Stimulated activated CD4-positive, alpha-beta T cell treated with anti-CD3 and anti-CD28 coated beads, Interleukin-12 subunit alpha, Interleukin-12 subunit beta, amount 100 ng/mL, for 48 hours (primary cell): ENCODE data around the gene PYHIN1.

Source experiments
- DNase-seq, 3 donors: peaks; one replicate each; pipeline ENCODE4 v3.0.0-alpha.2; 2020; ENCODE audit warnings: low read depth in 2 of 3, low spot score in 1 of 3

PYHIN1 gene

DNA sequence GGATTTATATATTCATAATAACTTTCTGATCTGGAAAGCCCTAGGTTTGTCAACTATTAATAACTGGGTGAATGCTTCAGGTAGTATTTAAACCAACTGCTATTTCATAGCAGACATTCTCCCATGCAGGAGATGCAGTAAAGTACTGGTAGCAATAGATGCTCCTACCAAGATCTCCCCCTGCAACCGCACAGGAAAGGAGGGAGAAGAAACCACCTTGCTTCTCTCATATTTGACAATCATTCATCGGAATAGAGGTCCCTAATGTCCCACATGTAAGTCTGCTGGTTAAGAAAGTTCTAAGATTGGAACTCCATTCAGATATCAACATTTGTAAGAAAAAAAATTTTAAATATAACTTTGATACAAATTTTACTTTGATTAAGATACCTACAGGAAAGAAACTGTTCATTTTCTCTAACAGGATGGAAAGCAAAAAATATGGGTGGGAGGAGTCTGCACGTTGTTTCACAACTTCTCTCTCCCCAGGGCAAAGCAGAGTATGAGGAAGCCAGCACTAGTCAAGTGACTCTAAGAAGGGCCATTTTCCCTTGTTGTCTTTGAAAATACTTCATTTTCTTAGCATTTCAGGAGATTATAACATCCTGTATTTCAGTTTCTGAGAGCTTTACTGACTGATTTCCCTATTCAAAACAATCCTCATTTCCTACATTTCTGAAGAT is at the start of gene PYHIN1:
TSS of gene PYHIN1 (plus strand) at position 498 of the 683 bp plus-strand sequence. CDS start 5,359 bp downstream, outside the sequence.
- DNase-seq = no peak

DNA sequence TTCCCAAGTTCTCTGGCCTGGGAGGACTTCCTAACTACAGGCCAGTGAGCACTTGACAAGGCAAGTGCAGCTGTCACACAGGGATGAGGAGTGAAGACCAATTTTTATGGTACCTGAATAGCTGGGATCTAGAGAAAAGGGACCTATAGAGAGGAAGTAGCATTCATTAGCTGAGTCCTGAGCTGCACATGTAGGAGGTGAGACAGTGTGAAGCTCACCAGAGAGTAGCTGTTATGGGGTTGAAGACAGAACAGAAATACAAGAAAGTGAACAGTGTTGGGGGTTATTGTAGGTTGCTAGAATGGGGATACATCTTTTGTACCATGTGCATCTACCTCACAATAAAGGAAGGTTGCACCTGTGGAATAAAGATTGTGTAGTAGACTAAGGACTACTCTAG is 37.7 kb upstream of the PYHIN1 start:
- DNase-seq = no peak

- DNase-seq = no peak
Measured at GRCh38 chr1:158898722-158899121, 32.6 kb upstream of the PYHIN1 start.

DNA sequence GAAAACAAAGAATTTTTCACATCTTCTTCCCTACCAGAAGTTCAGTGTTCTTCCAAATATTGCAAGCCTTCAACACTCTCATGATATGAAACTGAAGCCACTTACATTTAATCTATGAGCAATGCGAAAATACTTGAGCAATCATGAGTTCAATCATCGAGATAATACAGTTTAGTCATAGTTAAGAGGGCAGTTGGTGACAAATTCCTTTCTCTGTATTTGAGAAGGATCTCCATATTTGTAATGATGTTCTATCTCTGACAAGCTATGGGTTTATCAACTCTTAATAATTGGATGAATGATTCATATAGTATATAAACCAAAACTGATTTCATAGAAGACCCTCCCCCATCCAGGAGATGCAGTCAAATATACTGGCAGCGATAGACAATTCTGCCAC is 29.7 kb upstream of the PYHIN1 start:
- DNase-seq = no peak

DNA sequence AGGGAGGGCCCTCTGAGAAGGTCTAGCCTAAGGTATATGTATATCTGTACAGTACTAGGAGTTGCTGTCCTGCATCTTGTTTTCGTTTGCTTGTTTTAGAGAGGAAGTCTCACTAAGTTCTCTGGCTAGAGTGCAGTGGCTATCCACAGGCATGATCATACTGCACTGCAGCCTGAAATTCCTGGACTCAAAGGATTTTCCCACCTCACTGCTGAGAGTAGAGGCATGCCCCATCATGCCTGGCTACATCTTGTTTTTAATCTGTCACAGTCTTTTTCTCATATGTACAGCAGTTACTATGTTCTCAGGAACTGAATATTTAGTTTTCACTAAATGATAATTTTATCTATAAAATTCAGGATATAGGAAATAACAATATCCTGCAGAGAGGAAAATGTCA is 15.3 kb upstream of the PYHIN1 start:
- no peak for DNase-seq

DNA sequence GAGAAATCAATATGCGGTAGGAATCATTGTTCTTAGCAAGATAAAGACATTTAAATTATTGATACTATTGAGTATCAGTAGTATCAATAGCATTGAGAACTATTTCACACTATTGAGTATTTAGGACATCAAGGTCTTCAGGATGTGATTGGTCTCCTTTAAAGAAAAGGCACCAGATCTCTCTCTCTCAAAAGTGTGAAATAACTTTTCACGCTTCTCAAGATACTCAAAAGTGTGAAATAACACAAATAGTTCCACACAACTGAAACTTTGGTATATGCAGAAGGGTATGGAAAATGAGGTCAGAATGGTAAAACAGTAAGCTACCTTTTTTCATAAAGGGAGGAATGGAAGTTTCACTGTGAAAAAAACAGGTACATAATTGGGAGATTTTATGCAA is 6.7 kb upstream of the PYHIN1 start:
- no peak for DNase-seq

DNA sequence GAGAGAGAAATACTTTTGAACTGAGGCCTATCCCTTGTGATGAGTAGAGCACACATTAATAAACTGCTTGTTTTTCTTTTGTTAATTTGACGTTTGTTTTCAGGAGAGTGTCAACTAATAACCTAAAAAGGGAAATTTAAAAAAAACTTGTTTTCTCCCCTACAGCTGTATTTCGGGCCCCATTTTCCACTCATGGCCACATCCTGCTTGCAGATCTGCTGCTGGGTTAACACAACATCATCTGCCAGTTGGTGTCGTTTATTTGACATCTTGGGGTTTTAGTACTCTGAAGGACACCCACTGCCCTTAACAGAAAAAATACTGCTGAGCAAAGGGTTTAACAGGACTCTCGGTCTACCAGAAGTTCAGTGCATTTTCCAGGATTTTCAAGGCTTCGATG is 848 bp upstream of the PYHIN1 start:
- no peak for DNase-seq

DNA sequence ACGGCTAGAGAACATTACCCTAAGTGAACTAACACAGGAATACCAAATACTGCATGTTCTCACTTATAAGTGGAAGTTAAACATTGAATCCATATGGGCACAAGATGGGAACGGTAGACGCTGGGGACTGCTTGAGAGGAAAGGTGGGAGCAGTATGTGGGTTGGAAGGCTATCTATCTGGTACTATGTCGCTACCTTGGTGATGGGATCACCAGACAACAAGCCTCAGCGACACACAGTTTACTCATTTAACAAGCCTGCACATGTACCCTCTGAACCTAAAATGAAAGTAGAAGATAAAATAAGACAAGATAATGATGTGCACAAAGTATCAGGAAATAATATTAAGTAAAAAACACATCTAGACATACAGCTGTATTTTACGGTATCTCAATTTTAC is 819 bp downstream of the PYHIN1 start:
- no peak for DNase-seq

- no peak for DNase-seq
Measured at GRCh38 chr1:158933621-158934020, 2.3 kb downstream of the PYHIN1 start.

GRCh38 chr1:158939180-158939579 is 7.8 kb downstream of the PYHIN1 start:
- no peak for DNase-seq

GRCh38 chr1:158941317-158941716 is 10.0 kb downstream of the PYHIN1 start:
- no peak for DNase-seq

GRCh38 chr1:158942490-158942889 is 11.1 kb downstream of the PYHIN1 start:
- no peak for DNase-seq

DNA sequence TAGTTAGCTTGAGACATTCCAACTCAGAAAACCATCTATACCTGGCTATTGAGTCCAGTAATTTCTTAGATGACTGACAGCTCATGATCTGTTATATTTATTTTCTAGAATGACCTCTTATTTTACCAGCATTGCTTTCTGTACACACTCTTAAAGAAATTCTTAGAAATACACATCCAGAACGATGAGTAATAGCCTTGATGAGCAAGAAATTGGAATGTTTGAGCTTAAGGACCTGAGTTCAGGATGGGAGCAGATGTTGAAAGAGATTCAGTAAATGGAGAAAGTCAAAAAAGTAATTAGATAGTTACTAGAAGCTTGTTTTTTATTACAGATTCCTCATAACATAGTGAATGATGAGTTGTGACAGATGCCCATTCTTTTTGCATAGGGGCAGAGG is 11.7 kb downstream of the PYHIN1 start:
- no peak for DNase-seq

DNA sequence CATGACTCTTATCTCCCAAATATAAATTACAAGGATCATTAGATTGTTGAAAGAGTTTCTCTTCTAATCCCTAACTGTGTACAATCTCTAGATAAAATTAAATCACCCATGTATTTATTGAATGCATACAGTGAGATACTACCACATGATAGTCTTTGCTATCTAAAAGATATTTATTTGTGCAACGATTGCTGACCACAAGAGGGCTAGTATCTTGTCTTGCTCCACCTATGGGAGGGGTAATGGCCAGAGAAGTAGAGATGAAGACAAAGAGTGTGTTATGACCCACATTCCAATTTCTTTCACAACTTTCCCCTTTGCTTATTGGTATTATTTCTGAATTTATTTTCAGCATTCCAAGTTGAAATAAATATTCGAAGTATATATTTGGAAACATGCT is 13.7 kb downstream of the PYHIN1 start:
- DNase-seq = no peak

- DNase-seq = no peak
Measured at GRCh38 chr1:158946785-158947184, 15.4 kb downstream of the PYHIN1 start.

DNA sequence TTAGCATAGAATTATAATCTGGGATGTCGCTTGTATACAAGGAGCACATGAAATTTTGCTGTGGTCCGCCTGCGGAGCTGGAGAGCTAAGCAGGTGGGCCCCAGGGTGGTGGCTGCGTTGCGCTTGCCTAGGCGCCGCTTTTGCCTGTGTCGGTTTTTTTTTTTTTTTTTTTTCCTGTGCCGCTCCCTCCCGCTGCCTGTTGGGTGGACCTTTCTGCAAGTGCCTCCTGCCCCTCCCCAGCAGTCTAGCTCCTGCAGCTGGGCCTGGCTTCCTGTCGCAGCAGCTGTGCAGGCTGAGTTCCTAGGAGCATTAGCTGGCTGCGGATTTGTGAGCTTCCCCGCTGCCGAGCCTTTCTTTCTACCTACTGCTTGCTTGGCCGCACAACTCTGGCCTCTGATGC is 20.6 kb downstream of the PYHIN1 start:
- DNase-seq = no peak

DNA sequence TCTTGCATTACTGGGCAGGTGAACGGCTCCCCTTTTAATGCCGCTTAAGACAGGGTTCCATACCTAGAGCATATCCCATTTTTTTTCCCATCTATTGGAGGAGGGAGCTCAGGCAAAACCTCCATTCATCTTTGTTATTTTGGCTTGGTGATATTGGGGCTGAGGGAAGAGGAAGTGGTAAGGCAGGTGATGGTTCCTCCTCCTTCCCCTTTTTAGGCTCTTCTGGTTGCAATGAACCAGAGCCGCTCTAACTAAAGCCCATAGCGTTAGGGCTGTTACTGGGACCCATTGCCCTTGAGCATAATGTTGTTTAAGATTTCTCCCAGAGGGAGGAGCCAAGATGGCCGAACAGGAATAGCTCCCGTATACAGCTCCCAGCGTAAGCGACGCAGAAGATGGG is 21.1 kb downstream of the PYHIN1 start:
- no peak for DNase-seq

GRCh38 chr1:158961178-158961577 is 29.8 kb downstream of the PYHIN1 start:
- DNase-seq = no peak

DNA sequence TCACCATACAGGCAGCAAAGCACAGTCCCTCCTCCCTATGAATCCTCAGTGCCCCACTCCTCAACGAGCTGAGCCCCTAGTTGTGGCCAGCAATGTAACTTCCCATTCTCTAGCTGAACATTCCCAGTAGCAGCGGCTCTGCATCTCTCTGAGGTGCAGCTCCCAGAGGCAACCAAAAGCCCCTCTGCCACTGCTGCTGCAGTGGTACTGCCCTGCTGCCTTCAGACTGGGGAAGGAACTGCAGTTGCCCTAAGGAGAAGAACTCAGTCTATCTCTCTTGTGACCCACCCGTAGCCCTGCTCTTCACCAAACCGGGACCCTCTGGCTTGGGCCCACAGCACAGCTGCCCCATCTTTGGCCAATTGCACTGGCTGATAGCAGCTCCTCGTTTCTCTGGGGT is 31.6 kb downstream of the PYHIN1 start:
- no peak for DNase-seq

DNA sequence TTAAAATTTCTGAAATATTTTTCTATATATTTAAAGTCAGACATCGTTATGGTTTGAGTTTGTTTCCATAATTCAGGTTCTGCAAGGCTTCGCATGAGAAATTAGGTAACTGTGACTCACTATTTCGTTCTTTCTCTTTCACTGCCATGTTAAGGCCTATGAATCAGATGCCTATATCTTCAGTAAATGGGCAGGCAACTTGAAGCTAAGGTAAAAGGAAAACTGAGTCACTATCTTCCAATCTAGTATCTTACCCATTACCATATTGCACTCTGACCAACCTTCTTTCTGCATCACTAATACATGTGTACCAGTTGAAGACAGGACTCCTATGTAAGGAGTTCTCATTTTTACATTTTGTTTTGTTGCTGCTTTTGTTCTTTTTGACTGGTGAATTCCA is 37.8 kb downstream of the PYHIN1 start:
- DNase-seq = no peak

- DNase-seq = no peak
Measured at GRCh38 chr1:158969855-158970254, 38.5 kb downstream of the PYHIN1 start.

DNA sequence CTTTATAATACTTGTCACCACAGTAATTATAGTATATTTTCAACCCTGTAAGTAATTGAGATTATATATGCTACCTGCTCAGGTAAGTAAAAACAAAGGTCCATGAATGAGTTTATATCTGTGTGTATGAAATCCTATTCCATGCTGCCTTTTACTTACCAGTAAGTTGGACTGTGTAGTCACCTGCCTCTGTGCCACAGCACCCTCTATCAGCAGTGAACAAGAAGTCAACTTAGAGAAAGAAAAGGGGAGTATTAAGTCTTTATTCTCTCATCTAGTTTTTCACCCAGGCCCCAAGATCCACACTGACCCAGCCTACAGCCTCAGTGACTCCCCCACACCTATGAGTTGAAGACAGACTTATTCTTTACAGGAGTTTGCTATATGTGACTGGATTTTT is 41.5 kb downstream of the PYHIN1 start:
- DNase-seq = no peak

DNA sequence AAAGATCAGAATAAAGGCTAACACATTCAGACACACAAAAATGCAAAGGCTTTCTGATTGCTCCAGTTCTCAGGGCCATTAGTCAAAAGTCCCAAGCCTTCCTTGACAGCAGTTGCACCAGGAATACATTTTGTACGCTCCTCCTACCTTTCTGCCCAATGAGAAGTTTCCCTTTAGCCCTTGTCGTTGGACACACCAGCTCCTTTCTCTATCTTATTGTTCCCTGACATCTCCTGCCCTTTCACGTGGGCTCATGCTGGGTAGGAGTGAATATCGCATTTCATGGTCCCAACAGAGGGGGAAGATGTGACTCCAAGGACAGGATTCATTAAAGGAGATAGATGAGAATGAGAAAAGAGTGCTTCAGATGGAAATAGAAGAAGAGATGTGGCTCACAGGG is 44.9 kb downstream of the PYHIN1 start:
- no peak for DNase-seq

- DNase-seq = no peak
Measured at GRCh38 chr1:158978730-158979129, 47.4 kb downstream of the PYHIN1 start.
